Neural progenitor cell (in vitro differentiated cells): ENCODE data around the gene IL31RA.

ENCODE experiments used
- CTCF ChIP-seq: fragments of 200-600 bp; sonication (generic); IDR thresholded peaks from 2 replicates; pipeline ENCODE4 v1.5.1; 2017; ENCODE audit warnings: antibody characterized with exemption, mild to moderate bottlenecking
- EZH2 ChIP-seq: fragments of 200-600 bp; sonication (generic); IDR thresholded peaks from 2 replicates; pipeline ENCODE4 v1.6.1; 2017; ENCODE audit warnings: antibody characterized with exemption, mild to moderate bottlenecking, moderate library complexity
- EZH2phosphoT487 ChIP-seq: fragments of 200-600 bp; sonication (generic); IDR thresholded peaks from 2 replicates; pipeline ENCODE4 v1.6.1; 2017; ENCODE audit warnings: antibody characterized with exemption

GRCh38 chr5:55896238-55896637 is 45.1 kb downstream of the IL31RA start:
- TF ChIP-seq CTCF = no peak
- TF ChIP-seq EZH2 = no peak
- TF ChIP-seq EZH2phosphoT487 = no peak
